HG03280 (cell line): ENCODE results near the gene RNASEL.

Source experiments
- ATAC-seq: cut with Tn5 transposase; IDR thresholded peaks from one replicate; pipeline ENCODE4 v1.9.1; 2021; ENCODE audit warnings: mild to moderate bottlenecking, moderate library complexity; ENCODE audit not compliant: unreplicated experiment

Gene RNASEL

DNA sequence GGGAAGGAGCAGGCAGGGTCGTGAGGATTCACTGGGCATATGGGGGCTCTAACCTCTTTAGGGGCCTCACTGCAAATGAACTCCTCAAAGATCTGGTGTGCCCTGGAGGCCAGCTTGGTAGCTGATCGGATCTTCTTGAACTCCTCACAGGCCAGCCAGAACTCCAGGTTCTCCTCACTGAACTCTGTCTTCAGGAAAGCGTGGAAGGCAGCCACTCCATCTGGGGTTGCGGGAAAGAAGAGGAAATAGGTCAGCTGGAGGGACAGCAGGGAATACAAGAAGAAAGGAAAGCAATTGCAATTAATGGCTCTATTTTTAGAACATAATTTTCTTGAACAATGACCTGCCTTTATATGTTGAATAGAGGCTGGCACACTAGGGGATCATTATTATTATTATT lies 12.9 kb upstream of the RNASEL start:
- ATAC-seq = no peak

DNA sequence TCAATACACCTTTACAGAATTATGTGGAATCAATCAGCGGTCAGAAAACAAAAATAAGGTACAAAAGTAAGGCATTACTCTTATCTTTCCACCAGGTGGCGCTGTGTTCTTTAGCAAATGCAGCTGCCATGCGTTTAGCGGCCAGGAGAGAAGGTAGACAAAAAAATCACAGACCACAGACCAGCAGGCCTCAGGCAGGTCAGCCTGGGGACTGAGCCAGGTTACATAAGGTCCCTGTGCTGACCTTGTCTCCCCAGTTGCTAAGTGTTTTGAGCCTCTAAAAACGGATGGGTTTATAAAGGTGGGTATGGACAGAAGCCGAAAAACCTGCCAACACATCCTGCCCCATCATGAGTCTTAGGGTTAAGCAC lies 12.3 kb upstream of the RNASEL start:
- ATAC-seq = no peak

DNA sequence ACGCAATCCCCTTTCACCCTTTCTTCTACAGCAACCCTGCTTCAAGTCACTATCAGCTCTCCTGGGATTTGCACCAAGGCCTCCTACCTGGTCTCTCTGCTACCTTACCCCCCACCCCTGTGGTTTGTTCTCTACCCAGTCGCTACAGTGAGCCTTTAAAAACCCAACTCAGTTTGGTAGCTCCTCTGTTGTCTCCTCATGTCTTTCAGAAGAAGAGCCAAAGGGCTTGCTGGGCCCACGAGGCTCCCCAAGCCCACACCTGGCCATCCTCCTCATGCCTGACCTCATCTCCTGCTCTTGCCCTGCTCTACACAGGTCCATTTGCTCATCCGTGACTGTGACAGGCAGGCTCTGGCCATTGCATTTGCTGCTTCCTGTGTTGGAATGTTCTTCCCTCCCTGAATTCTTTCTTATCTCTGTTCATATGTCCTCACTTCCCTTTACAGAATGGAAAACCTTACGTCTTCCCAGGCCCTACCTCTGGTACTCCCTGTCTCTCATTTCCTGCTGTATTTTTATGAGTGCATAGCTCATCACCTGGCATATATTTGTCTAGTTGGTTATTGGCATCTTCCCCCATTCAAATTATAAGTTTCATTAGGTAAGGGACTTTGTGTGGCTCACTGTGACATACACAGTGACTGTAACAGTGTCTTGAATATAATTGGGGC lies 11.8 kb upstream of the RNASEL start:
- ATAC-seq = no peak

DNA sequence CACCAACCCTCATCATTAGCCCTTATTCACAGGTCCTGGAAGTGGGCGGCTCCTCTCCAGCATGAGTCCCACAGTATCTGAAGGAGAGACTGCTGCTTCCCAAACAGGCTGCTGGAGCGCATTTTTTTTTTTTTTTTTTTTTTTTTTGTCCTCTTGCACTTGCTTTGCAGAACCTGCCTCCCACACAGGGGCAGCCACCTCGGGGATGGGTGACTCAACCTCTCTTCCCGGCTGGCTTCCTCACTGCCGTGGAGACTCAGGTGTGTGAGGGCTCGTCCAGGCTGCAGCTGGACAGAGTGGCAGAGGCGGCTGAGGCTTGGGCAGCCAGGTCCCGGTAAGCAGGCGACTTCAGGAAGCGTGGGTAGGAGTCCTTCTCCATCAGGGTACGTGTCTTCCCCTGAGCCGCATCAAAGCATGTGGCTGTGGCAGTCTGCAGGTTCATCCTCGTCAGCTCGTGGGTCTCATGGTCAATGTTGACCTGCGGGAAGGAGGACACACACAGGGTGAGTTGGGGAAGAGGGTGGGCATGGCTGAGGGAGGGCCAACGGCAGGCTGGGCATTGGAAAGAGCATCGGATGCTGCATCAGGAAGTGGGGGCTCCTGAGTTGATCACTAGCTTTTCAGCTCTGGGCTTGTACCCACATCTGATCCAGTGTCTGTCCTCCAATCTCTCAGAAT lies 11.1 kb upstream of the RNASEL start:
- no peak for ATAC-seq

DNA sequence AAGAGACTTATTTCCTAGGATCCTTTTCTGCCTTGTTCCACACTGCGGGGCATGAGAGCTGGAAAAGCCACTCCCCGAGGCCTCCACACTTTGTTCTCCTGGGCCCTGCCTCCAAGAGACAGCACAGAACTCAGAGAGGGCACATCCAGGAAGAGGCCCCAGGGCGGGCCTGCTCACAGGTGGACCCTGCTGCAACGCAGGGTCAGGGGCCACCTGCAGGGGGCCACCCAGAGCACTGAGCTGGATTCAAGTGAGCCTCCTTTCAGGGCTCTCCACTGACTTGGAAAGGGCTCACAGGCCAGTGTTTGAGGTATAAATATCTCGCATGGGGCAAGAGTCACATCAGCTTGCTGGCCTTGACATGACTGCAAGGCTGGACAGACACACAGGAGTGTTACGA lies 10.3 kb upstream of the RNASEL start:
- ATAC-seq = no peak

DNA sequence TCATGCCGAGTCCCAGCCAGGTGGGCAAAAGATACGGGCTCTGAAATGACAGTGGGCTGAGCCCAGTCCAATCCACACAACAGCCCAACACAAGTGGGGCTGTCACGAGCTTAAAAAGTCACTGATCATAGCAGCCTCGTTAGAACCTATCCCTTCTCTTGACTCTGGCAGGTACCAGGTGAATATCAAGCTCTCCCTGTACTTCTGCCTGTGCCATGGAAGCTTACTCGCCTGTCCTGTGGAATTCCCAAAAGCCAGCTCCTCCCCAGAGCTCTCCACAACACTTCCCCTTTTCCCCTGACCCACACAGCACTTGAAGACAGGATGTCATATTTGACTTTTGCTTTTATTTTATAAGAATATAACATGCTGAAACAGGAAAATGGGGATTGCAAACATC lies 9.2 kb upstream of the RNASEL start:
- ATAC-seq = no peak

DNA sequence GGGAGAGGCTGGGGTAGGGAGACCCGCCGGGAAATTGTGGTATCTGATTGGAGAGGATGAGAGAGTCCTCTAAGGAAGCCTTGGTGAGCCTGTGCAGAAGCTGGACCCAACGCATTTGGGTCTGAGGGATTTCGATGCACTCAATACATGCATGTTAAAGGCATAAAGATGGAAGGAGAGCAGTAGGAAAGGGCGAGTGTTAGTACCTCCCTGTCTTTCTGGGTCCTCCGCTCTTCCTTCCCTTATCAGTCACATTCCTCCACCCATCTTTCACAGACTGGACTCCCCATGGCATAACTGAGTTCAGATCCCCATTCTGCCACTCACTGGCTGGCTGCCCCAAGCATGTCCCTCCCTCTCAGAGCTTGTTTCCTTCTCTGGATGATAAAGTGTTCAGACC lies 7.9 kb upstream of the RNASEL start:
- ATAC-seq = no peak

DNA sequence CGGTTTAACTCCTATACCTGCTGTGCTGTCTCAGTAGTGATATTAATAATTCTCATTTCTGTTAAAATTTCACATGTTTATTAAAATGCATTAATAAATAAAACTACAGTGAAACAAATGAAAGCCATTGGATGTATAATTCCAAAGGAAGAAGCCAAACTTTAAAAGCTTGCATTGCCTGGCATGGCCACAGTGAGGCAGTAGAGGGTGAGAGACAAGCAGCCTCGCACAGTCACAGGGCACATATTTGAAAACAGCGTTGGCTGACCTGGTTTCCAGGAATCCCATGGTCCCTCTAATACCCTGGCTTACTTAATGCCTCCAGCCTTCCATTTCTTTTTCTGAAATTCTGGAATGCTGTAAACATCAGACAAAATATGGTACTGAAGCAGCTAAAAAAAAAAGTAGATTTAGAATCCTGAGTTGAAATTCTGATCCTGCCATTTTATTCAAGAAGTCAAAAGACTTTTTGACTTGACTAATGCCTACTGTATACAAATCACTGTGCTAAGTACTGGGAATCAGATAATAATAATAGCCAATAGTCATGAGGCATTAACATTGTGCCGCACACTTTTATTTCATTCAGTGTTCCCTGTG lies 6.7 kb upstream of the RNASEL start:
- no peak for ATAC-seq

DNA sequence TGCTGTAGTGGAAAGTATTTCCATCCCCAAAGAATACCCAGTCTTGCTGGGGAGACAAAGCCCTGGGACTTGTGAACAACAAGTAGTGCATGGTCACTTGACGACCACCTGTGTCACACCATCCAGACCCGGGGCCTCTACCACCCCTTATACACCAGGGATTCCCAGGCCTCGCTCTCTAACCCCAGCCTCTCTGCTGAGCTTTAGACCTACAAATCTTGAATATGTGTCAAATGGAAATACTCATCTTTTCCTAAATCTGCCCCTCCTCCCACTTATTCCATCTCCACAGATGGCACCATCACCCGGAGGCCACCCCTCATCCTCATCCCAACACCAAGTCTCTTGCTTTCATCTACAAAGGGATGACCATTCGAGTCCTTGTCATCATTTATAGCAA lies 875 bp upstream of the RNASEL start:
- ATAC-seq = no peak

DNA sequence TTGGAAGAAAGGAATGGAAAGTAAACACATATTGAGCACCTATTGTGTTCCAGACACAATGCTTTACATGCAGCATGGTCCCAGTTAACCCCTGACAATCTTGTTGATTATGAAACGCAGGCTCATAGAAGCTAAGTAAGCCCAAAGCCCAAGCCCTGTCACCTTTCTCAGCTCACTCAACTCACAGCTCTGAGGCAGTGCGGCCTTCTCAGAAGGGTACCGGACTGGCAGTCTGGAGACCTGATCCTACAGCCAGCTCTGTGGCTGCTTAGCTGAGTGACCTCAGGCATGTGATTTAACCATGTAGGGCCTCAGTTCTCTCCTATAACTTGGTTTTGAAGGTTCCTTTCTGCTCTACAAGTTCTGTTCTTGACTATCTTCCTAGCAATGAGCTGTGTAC lies 464 bp upstream of the RNASEL start:
- ATAC-seq = no peak

DNA sequence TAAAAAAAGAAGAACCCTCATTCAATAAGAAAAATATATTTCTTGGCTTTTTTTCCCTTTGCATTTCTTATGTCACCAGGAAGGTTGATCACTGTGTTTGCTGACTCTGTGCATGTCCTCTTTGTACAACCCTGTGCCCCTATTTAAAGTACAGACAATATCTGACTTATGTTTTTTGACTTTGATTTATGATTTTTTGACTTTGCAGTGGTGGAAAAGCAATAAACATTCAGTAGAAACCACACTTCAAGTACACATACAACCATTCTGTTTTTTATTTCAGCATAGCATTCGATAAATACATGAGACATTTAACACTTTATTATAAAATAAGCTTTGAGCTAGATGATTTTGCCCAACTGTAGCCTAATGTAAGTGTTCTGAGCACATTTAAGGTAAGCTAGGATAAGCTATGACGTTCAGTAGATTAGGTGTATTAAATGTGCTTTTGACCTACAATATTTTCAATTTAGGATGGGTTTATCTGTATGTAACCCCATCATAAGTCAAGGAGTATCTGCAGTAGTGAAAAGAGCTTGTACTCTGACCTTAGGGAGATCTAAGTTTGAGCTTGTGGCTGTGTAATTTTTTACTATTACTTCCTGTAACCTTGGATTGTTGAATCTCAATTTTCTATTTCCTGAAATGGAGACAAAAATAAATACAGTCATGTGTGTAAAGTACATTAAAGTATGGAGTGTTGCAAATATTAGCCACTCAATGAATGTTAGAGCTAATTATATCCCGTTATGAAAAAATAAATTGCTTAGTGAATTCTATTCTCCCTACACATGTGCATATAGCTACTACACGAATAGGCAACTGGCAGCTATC lies 1.2 kb downstream of the RNASEL start:
- no peak for ATAC-seq

DNA sequence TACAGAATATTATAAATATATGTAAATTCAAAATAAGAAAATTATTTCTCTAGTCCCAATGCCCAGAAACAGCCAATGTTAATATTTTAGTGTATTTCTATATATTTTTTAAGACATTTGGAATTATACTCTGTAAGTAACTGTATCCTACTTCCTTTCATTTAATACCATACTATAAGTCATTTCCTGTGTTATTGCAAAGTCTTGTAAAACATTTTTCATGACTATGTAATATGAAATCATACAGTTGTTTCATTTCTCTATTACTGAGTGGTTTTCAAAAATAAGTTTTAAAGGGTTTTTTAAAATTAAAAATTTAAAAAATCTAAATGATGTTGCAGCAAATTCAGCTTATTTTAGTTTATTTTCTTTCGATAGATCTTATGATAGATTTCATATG lies 2.0 kb downstream of the RNASEL start:
- ATAC-seq = no peak

DNA sequence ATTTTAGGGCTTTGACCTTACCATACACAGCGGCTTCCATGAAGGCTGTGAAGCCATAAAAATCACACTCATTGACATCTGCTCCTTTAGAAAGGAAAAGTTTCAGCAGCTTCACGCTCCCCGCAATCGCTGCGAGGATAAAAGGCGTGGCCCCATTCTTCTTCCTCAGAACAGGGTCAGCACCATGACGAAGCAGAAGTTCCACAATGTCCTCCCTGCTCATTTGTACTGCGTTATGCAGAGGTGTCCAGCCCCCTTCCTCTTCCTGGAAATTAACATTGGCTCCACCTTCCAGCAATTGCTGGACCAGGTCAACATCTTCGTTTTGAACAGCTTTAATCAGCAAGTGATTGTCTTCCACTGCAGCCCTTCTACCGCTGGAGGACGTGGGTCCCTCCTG lies 2.7 kb downstream of the RNASEL start:
- ATAC-seq = no peak

DNA sequence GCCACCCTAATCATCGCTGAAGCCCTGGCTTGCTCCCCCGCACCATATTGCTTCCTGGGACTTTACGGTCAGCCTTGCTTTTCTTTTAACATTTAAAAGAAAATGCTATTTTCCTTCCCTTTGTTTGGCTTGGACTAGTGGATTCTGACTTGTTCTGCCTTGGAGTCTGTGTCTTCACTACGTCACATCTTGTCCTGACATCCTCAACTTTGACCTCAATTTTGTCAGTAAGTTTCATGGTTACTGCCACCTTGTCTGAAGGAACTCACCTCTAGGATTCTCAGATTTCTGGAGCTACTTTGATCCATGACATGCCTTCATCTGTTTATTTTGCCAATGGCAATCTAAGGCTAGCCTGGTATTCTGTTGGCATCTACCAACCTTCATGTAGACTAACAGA lies 4.3 kb downstream of the RNASEL start:
- ATAC-seq = no peak

DNA sequence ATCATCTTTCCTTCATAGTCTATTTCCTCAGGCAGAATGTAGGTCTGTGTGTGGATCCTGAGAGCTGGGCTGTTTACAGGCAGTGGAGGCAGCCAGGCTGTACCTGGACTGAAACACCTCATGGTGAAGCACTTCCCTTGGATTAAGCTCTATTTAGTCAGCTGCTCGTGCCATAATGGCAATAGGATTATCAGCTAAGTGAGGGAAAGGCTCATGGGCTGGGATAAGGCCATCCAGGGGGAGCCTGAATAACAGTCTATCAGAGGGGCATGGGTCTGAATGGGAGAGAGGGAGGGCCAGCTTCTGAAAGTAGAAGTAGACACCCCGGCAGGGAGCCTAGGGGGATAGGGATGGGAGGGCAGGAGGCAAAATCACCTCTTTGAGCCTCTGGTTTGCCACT lies 8.3 kb downstream of the RNASEL start:
- no peak for ATAC-seq

DNA sequence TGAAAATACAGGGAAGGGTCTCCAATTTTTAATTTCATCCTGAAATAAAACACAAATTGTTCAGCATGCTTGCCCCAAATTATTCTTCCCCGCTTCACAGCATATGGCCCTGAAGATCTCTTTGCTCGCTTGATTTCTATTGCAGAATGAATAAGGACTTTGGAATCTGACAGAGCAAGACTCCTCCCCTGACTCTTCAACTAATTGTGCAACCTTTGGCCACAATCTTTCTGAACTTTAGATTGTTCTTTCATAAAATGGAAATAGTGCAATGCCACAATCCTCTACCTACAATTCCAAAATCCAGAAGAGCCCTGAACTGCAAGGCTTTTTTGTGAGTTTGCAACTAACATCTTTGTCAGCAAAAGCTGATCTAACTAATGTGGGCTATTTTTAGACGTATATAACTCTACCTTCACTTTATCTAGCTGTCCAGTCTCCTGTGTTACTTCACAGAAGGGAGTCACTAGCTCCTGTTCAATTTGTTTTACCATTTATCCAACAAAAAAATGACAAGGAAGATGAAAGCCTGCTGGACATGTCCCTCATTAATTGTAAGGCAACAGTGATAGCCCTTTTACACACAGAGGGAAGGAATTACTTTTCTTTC lies 13.4 kb downstream of the RNASEL start:
- ATAC-seq = no peak

DNA sequence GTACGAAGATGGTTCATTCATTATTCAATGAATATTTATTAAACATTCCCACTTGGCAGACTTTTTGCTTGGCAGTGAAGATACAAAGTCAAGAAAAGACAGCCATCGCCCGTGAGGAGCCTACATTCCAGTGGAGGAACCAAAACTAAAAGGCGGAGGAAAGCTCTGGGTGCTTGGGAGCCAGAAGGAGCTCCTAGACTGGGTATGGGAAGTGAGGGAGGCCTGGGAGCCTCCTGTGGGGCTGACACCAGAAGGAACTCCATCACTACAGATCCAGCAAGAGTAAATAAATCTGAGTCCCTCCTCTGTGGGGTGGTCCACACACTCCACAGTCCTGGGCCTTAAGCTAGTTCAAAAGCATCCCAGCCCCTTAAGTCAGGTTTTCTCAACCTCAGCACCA lies 14.9 kb downstream of the RNASEL start:
- no peak for ATAC-seq

DNA sequence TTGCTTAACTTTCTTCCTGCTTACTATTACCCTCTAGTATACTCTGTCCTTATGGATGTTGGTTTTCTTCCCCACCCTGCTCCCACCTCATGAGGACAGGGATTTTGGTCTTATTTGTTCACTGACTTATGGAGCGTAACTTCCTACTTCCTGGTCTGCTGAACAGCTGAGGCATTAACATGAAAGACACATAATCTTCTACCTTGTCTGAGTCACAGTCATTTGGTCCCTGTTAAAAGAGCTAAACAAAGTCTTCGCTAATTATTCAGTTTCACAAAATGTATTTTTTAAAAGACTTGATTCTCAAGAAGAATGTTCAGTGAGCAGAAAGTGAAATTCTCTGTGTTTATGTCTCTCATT lies 18.5 kb downstream of the RNASEL start:
- ATAC-seq = no peak

DNA sequence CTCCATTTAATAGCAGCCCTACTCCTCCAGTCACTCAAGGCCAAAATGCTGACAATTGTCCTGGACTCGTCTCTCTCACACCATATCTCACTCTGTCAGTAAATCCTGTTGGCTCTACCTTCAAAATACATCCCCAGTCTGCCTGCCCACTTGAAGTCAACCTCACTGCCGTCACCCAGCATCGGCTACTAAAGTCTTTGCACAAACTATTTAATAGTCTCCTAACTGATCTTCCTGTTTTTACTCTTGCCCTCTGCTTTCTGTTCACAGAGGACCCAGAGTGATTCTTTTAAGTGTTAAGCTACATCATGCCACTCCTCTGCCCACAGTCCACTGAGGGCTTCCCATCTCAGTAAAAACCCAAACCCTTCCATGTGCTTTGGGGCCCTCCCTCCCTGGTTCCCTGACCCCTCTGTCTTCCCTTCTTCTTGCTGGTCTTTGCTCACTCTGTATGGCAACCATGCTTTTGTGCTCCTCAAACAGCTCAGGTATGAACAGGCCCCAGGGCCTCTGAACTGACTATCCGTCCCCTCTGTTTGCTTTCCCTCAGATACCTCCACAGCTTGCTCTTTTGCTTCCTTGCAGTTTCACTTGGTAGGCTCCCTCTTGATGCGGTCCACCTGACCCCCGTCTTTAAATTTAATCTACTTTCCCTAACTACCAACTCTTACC lies 19.0 kb downstream of the RNASEL start:
- ATAC-seq = no peak

DNA sequence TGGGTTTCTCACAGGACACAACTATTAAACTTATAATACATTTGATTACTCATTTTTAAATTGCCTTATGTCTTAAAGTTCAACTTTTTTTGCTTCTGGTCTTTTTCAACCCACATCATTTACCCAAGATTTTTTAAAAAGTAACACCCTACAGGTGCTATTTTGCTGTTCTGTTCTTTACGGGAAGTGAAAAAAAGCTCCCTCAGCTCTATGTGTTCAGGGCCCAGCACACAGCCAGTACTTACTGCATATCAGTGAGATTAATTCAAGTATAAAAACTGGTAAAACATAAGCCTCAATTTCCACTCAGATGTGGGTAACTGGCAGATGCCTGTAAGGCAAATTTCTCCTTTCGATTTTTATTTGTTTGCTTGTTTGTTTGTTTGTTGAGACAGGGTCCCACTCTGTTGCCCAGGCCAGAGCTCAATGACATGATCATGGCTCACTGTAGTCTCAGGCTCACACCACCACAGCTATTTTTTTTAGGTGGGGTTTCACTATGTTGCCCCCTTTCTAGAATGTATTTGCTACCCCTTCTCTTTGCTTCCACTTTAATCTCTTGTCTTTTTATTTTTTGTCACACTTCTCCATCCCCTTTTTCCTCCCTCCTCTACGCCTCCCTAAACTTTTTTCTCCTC lies 20.3 kb downstream of the RNASEL start:
- ATAC-seq = no peak
